AG08395 (cell line): ENCODE measurements around the gene CROCC2.
A peak's percentile ranks its signal among the peaks of the same experiment; 100 is the strongest.

Source experiments
- DNase-seq: peaks from one replicate; pipeline ENCODE4 v3.0.0; 2012; ENCODE audit warnings: mixed read lengths, low spot score

The CROCC2 gene

DNA sequence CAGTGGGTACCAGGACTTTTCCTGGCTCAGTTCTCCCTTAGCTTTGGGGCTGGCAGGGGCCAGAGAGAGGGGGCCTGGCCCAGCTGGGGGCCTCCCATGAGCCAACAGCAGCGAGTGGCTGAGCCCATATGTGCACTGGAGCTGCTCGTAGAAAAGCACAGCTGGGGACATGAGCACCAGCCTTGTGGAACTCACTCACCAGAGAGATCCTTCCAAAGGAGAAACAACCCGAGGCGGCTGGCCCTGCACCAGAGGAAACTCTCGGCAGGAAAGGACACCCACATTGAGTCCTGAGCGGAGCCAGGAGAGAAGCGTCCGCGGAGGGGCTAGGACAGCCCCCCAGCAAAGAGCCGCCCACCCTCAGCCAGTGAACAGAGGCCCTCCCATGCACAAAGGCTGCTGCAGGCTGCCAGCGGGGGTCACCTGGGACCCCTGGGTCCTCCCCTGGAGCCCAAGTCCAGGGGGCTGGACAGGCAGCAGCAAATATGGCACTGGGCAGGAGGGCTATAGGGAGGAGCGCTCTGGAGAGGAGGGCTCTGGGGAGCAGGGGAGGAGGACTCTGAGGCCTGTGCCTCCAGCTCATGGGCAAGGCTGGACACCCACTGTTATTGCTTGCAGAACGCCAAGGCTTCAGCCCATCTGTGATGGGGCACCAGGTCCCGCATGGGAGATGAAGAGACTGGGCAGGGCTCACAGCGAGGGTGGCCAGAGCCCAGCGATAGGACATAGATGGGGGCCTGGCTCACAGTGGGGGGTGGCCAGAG, 50.2 kb downstream of the CROCC2 start:
- peak; percentile 23 for DNase-seq

DNA sequence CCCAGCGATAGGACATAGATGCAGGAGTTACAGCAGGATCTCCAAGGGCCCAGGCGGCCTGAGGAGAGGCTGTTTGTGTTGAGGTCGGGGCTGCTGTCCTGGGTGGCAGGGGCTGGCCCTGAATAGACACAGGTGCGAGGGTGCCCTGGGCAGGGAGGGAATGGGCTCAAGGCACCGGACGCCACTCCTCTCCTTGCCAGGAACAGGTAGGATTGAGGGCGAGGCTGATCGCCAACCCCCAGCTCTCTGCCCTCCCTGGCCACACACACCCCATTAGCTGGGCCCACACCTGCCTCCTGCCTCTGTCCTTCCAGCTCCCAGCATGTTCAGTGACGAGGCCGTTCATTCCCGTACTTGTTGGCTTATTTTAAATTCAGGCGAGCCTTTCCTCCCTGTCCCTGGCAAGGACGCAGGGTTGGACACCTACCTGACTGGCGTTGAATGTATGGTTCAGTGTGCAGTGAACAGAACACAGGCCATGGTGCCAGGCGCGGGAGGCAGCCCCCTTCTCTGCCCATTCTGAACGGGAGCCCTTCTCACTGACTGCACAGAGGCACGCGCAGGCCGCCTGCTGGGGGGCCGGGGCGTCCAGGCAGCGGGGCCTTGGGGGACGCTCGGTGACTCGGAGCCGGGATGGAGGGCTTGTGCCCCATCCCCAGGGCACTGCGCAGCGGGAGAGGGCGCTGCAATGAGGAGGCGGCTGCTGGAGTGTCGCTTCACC, 51.0 kb downstream of the CROCC2 start:
- DNase-seq: no peak

DNA sequence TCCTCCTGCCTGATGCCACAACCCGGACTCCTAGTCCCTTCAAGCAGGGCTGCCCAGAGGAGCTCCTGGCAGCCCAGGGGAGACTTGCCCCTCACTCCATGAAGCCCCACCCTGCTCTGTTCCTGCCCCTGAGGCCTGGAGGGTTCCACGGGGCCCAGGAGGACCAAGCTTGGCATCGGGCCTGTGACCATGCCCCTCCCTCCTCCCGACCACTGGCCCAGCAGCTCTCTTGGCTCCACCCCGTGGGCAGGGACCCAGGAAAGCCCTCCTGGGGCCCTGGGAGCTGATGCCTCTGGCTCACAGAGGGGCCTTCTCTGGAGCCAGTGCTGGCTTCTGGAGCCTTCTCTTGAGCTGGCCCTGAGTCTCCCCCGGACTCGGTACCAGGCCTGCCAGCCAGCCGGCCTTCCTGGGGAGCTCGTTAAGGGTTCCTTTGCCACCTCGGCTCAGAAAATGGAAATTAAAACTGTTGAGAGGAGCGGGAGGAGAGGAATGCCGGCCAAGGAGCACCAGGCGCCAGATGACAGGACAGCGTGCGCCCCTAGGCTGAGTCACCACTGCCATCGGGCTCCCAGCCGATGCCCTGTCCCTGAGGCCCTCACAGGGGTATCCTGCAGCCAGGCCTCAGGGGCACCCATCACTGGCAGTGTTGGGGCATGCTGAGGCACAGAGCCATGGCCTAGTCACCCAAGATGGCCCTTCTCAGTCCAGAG, 51.7 kb downstream of the CROCC2 start:
- DNase-seq: peak; percentile 58

DNA sequence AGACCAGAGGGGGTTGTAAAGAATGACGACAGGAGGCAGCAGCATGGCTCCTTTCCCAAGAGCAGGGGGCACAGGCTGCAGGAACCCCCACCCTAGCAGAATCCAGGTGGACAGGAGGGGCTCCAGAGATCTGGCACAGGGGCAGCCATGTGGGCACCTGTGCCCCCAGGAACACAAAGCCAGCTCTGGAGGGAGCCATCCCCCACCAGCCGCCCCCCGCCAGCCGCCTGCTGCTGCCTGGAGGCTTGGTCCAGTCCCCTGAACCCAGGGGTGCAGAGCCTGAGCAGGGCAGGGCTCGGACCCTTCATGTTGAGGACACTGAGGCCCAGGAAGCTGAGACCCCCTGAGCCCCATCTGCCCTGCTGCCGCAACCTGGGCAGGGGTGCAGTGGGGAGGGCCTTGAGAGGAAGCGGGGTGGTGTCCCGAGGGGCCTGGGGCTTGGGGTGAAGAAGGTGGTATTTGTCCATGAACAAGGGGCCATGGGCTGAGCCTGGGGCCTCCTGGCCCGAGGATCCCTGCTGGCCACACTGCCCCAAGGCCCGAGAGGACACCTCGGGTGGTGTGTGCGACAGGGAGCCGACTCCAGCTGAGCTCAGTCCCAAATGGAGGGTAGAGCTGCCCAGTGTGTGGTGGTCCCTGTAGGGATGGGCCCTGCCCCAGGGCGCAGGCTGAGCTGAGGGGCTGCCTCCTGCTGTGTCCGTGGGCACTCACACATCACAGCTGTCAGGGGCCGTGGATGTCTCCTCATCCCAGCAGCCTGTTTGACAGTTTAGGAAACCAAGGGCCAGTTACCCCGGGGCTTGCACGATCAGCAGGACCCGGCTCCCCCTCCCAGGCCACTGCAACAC, 52.5 kb downstream of the CROCC2 start:
- no peak for DNase-seq

DNA sequence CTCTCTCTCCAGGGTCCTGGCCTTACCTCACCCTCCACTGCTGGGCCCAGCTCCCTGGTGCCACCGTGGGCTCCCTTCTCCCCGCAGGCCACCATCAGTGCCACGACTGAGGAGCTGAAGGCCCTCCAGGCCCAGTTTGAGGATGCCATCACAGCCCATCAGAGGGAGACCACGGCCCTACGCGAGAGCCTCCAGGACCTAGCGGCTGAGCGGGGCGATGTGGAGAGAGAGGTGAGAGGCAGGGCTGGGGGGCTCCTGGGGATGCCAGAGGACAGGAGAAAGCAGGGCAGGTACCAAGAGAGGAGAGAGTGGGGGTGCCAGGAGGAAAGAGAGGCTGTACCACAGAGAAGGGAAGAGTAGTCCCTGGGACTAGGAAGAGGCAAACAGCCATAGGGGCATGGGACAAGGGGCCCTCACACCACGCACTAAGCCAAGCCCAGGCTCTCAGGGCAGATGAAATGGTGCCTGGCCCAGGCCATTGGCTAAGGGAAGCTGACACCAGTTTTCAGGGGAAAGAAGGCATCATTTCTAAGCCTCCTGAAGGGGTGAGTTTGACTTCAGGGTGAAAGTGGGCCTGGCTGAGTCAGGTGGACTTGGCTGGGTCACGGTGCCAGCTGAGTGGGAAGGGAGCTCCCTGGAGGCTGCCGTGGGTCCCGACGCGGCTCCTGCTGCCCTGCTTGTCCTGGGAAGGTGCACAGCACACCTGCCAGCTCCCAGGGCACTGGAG, 53.2 kb downstream of the CROCC2 start:
- DNase-seq: no peak

DNA sequence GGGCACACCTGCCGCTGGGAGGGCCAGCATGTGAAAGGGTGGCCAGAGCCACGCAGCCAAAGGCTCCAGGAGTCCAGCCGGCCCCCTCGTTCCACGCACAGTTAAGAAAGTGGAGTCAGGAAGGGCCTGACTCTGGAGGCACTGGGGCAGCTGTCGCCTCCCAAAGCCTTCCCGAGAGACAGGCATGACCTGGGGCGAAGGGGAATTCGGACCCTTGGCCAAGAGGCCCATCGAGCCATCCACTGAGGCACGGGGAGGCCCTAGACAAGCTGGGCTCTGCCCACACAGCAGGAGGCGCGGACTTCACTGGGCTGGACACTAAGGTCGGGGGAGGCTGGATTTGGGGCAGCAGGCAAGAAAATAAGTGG, 53.8 kb downstream of the CROCC2 start:
- no peak for DNase-seq

DNA sequence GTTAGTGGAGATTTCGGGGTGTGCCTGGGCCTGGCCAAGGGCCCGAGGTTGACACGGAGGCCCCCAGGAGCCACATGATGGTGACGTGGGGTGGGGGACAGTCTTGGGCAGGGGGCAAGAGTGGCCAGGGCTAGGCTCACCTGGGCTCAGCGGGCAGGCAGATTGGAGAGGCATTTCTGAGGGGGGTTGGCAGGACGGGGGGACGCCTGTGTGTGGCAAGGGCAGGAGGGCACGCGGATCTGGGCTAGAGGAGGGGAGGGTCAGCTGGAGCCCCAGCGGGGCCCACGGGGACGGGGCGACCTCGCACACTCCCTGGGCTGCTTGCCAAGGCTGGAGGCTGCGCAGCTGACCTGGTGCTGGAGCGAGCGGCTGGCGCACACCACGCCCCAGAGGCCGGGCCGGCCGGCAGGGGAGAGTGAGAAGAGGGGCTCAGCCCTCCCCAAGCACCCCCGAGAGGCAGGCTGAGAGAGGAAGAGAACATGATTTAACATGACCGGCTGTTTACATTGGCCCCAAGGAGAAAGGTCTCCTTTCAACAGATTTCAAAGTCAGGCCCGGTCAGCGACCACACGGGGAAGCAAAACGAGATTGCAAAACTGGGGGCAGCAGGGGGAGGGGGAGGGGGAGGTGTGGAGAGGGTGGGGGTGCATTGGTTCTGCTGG, 54.3 kb downstream of the CROCC2 start:
- DNase-seq: no peak

DNA sequence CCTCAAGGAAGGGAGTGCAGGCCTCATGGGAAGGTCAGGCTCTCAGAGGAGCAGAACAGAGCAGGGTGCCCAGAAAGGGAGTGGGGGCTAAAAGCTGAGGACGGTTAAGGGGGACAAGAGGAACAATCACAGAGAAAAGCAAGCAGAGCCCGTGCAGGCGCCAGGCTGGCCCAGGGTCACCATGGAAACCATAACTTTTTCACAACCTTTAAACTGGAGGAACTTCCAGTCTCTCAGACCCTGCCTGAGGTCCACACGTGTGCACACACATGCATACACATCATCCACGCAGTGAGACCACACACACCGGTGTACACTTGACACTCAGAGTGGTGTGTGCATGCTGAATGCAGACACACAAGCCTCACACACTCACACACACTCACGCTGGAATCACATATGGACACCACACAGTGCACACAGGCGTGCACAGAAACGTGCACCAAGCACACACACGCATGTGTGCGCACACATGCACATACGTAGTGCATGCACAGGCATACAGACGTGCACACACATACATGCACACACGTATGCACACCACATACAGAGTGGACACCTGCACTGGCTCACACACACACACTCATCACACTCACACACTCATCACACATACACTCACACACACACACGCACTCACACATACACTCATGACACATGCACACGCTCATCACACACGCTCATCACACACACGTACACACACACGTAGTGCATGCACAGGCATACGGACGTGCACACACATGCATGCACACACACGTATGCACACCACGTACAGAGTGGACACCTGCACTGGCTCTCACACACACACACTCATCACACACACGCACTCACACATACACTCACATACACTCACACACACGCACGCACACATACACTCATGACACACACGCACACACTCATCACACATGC, 55.1 kb downstream of the CROCC2 start:
- DNase-seq: no peak

DNA sequence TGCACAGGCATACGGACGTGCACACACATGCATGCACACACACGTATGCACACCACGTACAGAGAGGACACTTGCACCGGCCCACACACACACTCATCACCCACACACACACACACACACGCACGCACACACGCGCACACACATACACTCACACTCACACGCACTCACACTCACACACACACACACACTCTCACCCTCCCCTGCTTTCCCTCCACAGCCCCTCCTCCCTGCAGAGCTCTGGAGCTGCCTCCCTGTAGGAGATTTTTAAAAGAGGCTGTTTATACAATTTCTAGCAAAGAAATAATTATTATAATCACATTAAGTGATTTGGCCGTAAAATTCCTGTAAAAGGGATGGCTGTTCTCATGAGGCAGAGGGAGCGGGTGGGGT, 55.8 kb downstream of the CROCC2 start:
- no peak for DNase-seq

DNA sequence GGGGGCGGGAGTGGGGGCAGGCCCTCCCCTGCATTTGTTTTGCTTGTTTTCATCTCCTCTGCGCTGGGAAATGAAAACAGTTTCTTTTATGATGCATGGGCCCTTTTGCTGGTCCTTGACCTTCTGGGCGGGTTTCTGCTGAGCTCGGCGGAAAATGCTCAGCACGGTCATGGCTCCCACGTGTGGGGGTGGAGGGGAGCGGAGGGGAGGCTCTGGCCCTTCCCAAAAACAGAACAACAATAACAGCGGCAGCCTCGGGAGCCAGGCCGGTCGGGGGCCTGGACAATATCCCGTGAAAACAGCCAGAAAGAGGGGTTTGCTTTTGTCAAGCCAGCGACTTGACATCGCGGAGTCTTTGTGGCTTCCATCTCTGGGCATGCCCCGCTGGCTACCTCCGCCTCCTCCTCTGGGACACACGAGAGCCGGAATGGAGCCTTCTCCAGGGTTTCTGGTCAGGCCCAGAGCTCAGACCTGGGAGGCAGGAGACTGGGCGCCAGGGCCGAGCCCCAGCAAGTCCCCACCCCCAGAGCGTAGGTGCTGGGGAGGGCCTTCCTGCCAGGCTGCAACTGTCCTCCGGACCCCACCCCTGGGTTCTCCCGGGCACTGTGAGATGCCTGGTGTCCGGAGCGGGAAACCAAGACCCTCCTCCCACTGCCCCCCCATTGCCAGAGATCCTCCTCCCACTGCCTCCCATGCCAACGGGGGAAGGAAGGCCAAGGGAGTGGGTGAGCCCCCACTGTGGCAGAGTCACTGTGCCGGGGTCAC, 56.3 kb downstream of the CROCC2 start:
- peak; percentile 30 for DNase-seq

DNA sequence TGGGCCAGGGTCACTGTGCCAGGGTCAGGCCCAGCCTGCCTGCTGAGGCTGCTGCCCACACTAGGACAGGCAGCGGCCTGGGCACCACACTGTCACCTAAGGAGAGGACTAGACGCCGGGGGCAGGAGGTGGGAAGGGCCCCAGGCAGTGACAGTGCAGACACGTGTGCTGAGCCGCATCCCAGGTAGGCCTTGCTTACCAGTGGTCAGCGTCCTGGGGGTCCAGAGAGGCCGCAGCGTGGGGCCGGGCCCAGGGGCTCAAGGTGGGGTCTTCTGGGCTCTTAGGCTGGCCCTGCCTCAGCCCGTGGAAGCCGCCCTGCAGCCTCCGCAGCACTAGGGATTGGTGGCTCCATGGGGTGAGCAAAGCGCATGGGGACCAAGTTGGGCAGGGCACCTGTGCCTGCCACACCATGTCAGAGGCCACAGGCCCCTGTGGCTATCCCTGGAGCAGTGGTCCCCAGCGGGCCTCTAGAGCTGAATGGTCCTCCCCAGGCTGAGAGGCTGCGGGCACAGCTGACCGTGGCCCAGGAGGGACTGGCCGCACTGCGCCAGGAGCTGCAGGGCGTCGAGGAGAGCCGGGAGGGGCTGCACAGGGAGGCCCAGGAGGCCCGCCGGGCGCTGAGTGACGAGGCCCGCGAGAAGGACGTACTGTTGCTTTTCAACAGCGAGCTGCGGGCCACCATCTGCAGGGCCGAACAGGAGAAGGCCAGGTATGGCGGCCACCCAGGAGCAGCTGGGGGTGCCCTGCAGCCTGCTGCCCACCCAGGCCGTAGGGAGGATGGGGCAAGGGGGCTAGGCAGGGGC, 57.1 kb downstream of the CROCC2 start:
- no peak for DNase-seq

DNA sequence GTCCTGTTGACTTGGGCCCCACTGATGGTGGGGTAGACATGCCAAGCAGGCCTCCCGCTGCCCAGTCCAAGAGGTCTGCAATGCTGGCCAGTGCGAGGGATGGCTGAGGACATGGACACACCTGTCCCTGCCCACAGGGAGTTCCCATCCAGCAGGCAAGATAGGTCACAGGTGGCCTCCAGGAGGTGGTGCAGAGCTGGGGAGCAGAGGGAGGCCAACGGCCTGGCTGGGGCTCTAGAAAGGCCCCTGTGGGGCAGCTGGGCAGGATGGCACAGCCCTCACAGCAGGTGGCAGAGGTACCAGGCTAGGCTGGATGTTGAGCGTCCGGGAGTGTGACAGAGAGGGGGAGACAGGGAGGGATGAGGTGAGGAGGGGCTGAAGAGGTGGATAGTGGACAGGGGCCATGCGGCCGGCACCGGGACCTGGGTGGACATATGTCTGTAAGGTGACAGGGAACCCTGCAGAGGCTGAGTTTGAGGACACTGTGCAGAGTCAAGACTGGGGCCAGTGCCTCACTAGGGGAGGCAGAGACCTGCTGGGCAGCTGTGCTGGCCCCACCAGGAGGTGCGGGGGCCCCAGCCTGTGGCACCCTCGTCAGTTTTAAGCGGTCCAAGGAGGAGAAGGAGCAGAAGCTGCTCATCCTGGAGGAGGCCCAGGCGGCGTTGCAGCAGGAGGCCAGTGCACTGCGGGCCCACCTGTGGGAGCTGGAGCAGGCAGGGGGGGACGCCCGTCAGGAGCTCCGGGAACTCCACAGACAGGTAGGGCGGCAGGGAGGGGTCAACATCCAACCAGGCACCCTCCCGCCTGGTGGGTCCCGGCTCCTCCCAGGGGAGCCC, 58.0 kb downstream of the CROCC2 start:
- DNase-seq: no peak

DNA sequence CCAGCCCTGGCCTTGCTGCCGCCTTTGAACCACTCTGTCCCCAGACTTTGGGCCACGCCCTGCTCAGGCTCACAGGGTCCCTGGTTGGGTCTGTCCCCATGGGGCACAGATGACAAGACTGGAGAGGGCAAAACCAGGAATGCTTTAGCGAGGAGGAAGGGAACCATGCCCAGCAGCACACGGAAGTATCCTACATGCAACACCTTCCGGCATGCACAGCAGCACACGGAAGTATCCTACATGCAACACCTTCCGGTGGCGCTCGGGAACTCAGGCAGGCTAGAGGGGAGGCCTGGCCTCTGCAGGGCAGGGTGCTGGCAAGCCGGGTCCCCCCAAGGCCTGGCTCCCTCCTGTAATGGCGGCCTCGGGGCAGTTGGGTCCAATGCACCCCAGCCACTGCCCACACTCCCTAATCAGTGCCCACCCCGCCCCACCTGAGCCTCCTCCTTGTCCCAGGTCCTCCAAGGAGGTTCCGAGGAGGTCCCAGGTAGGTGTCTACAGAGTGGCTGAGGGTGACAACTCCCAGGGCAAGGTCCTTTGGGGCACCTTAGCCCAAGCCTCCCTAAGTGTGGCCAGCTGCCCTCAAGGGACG, 58.7 kb downstream of the CROCC2 start:
- no peak for DNase-seq

DNA sequence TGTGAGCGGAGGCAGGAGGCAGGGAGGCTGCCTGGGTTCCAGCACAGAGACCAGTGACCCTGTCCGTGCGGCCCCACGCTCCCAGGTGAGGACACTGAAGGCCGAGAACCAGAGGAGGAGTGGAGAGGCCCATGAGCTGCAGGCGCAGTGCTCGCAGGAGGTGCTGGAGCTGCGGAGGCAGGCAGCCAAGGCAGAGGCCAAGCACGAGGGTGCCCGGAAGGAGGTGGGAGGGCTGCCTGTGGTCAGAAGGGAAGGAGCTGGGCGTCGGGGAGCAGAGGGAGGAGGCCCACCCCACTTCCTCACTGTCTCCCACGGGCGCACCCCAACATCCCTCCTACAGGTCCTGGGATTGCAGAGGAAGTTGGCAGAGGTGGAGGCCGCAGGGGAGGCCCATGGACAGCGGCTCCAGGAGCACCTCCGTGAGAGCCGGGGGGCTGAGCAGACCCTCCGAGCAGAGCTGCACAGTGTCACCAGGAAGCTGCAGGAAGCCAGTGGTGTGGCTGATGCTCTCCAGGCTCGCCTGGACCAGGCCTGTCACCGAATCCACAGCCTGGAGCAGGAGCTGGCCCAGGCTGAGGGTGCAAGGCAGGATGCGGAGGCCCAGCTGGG, 59.3 kb downstream of the CROCC2 start:
- no peak for DNase-seq

DNA sequence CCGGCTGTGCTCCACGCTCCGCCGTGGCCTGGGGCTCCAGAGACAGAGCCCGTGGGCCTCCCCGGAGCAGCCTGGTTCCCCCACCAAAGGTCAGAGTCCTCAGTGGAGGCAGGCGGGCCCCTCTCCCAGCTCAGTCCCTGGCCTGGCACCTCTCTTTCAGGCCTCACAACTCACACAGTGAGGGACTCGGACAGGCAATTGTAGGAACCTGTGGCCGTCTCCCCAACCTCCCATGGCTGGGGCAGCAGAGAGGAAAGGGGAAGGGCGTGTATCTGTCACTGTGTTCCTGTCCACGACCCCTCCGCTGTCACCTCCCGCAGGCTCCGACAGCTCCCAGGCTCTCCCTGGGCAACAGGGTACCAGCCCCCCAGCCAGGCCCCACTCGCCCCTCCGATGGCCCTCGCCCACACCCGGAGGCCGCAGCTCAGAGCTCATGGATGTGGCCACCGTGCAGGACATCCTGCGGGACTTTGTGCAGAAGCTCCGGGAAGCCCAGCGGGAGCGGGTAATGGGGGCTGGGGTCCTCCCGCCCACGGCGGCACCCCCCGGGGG, 59.8 kb downstream of the CROCC2 start:
- DNase-seq: no peak

DNA sequence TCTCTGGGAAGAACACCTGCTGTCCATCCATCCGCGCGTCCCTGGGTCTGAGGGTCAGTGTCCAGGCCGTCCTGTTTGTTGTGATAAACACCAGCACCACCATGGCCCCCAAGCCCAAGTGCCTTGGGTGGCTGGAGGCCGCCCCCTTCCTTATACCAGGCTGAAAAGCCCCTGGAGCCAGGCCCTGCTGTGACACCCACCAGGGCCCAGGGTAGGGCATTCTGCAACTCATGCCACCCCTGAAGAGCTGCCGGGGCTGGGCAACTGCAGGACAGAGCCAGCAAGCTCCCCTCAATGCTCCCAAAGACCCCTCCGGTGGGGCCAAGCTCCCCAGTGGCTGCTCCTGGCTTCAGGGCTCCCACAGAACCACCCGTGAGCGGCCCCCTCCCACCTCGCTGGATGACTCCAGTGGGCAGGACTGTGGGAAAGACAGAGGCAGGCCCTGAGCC, 60.3 kb downstream of the CROCC2 start:
- no peak for DNase-seq
